ENCODE data around the gene P2RY13.

DNA sequence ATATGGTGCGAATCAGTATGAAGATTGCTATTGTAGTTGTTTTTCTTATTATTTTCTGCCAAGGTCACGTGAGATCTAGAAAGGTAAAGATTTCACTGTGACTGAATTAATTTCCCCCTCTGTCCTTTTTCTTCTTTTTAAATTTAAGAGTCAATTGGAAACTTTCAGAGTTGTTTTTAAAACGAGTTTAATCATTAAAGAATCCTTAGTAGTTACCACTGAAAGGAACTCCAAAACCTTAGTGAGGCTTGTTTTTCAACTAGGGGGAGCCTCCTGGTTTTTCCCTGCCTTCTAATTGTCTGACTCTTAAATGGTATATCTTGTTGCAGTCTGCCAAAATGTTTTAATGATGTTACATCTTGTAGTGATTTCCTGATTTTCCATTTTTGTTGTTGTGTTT, 37.6 kb upstream of the P2RY13 start:
- TF ChIP-seq, protein P1, sequence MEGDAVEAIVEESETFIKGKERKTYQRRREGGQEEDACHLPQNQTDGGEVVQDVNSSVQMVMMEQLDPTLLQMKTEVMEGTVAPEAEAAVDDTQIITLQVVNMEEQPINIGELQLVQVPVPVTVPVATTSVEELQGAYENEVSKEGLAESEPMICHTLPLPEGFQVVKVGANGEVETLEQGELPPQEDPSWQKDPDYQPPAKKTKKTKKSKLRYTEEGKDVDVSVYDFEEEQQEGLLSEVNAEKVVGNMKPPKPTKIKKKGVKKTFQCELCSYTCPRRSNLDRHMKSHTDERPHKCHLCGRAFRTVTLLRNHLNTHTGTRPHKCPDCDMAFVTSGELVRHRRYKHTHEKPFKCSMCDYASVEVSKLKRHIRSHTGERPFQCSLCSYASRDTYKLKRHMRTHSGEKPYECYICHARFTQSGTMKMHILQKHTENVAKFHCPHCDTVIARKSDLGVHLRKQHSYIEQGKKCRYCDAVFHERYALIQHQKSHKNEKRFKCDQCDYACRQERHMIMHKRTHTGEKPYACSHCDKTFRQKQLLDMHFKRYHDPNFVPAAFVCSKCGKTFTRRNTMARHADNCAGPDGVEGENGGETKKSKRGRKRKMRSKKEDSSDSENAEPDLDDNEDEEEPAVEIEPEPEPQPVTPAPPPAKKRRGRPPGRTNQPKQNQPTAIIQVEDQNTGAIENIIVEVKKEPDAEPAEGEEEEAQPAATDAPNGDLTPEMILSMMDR (IDR thresholded peaks at IDR 0.05; ENCODE audit: low read length), result no peak
- TF ChIP-seq EZH2 (optimal IDR thresholded peaks at IDR 0.05; ENCODE audit: low read depth, low read length), result no peak
- no peak for TF ChIP-seq EZH2phosphoT487 (IDR thresholded peaks at IDR 0.05; ENCODE audit: low read length)
